ENCODE measurements around the gene PTPRN2.
"Not testable (repeated sequence)": the region's sequence is repeated elsewhere in the genome, so short reads cannot be mapped to it uniquely, and the experiment has no call there.

Gene PTPRN2

GRCh38 chr7:158377800-158378623 lies 209.6 kb downstream of the PTPRN2 start:
- H3K27ac ChIP-seq = no peak overlapping the region
- TF ChIP-seq ZFX (IDR thresholded peaks at IDR 0.05; ENCODE audit: borderline replicate concordance) (no peak), CTCF (IDR thresholded peaks at IDR 0.05) (no peak)

GRCh38 chr7:158376839-158377186 lies 210.8 kb downstream of the PTPRN2 start:
- not testable (repeated sequence) for H3K27ac ChIP-seq

GRCh38 chr7:158376146-158376838 lies 211.3 kb downstream of the PTPRN2 start:
- not testable (repeated sequence) for H3K27ac ChIP-seq

- H3K27ac ChIP-seq = no peak overlapping the region
- no peak for TF ChIP-seq CTCF (IDR thresholded peaks at IDR 0.05)
- no peak for TF ChIP-seq ZFX (IDR thresholded peaks at IDR 0.05; ENCODE audit: borderline replicate concordance)
Measured at GRCh38 chr7:158375034-158375433, 212.6 kb downstream of the PTPRN2 start.

- no peak overlapping the region for H3K27ac ChIP-seq
- TF ChIP-seq ZFX (IDR thresholded peaks at IDR 0.05; ENCODE audit: borderline replicate concordance) = no peak
- TF ChIP-seq CTCF (IDR thresholded peaks at IDR 0.05) = no peak
Measured at GRCh38 chr7:158374586-158374985, 213.0 kb downstream of the PTPRN2 start.

- H3K27ac ChIP-seq = no peak overlapping the region
- TF ChIP-seq ZFX (IDR thresholded peaks at IDR 0.05; ENCODE audit: borderline replicate concordance) (no peak), CTCF (IDR thresholded peaks at IDR 0.05) (no peak)
Measured at GRCh38 chr7:158374146-158374545, 213.5 kb downstream of the PTPRN2 start.

- no peak overlapping the region for H3K27ac ChIP-seq
- no peak for TF ChIP-seq ZFX (IDR thresholded peaks at IDR 0.05; ENCODE audit: borderline replicate concordance)
- no peak for TF ChIP-seq CTCF (IDR thresholded peaks at IDR 0.05)
Measured at GRCh38 chr7:158373476-158374133, 214.0 kb downstream of the PTPRN2 start.
